SH-SY5Y (cell line): ENCODE results near the gene GRK6.

Experiments used
- GATA2 ChIP-seq: IDR thresholded peaks from 2 replicates; pipeline ENCODE4 v1.6.1; 2011; ENCODE audit warnings: mild to moderate bottlenecking, low read depth, low read length
- GATA3 ChIP-seq: IDR thresholded peaks from 2 replicates; pipeline ENCODE4 v1.6.1; 2011; ENCODE audit warnings: low read depth, mild to moderate bottlenecking, low read length, moderate library complexity

GRCh38 chr5:177402271-177403043 is 24.0 kb upstream of the GRK6 start:
- TF ChIP-seq GATA2, result no peak
- no peak for TF ChIP-seq GATA3
